Measurements from ENCODE around the gene BMPER. TPM values are rescaled to one million over a fixed set of nuclear protein-coding genes. Genes with fewer than 3 reads are reported as not detected.

The BMPER gene
- polyA plus RNA-seq, 1 donor = 4.9 TPM

DNA sequence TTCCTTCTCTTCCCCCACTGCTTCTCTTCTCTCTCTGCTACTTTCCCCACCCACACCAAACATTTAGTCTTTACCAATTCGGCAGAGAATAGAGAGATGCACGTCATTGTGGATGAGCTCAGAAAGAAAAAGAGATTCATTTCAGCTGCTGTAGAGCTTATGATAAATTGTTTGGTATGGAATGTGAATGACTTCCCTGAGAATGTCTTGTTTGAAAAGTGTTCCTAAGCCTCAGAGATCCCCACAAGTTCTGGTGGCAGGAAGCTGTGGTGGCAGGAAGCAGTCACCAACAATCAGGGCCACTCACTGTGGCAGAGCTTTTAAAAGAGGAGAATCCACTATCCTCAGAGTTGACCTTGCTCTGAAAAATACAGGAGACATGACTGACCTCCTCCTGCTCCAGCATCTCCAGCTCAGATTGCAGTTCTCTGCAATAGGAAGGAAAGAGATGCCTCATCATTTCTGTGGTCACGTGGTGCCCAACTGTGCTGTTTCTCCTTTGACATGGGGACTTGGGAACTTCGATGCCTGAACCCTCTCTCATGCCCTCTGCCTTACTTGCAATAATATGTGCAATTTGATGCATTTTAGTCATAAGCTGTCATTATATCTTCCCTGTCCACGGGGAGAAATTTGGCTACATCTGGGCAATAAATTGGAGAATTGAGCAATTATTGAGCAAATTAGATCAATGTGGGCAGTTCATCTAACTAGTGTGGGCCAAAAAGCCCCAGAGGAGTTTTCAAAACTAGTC, 76.5 kb downstream of the BMPER start:
- WGBS (ENCODE audit: insufficient coverage, low lambda C conversion rate) = no CpG with 5 or more reads among the region's 5 CpGs
- no peak for DNase-seq
- Histone ChIP-seq H3K36me3 (ENCODE audit: control insufficient read depth, insufficient read depth, low read length) (no peaks in the 10 kb centered on the region), H3K4me3 (ENCODE audit: low read length) (no peak overlapping the region), H3K27ac (ENCODE audit: low read length) (no peak overlapping the region), H3K27me3 (ENCODE audit: control insufficient read depth, insufficient read depth, low read length) (no peaks in the 10 kb centered on the region), H3K9me3 (ENCODE audit: control insufficient read depth, low read depth, low read length) (no peaks in the 10 kb centered on the region), H3K4me1 (ENCODE audit: control insufficient read depth, insufficient read depth, low read length) (no peaks in the 10 kb centered on the region)

DNA sequence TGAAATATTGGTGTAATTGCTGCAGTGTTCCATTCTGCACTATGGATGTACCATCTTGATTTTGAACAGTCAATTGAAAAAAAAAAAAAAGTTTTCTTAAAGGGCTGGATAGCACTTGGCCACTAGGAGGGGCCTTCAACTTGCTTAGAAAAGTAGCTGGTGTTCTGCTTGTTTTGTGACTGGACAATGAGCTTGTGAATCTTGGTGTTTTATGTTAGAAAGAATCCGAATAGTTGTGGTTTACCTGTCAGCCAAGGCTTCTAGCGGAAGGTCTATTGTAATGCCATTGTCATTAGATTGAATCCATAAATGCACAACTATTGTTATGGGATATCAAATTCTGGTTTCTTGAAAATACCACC, 77.1 kb downstream of the BMPER start:
- DNase-seq = no peak
- Histone ChIP-seq H3K36me3 (ENCODE audit: control insufficient read depth, insufficient read depth, low read length) (no peaks in the 10 kb centered on the region), H3K4me3 (ENCODE audit: low read length) (no peak overlapping the region), H3K4me1 (ENCODE audit: control insufficient read depth, insufficient read depth, low read length) (no peaks in the 10 kb centered on the region), H3K9me3 (ENCODE audit: control insufficient read depth, low read depth, low read length) (no peaks in the 10 kb centered on the region), H3K27ac (ENCODE audit: low read length) (no peak overlapping the region), H3K27me3 (ENCODE audit: control insufficient read depth, insufficient read depth, low read length) (no peaks in the 10 kb centered on the region)
- no CpG with 5 or more reads among the region's 2 CpGs for WGBS (ENCODE audit: insufficient coverage, low lambda C conversion rate)

GRCh38 chr7:33986451-33986850, 81.1 kb downstream of the BMPER start:
- Histone ChIP-seq H3K27ac (ENCODE audit: low read length) (no peak overlapping the region), H3K4me1 (ENCODE audit: control insufficient read depth, insufficient read depth, low read length) (no peaks in the 10 kb centered on the region), H3K9me3 (ENCODE audit: control insufficient read depth, low read depth, low read length) (no peaks in the 10 kb centered on the region), H3K36me3 (ENCODE audit: control insufficient read depth, insufficient read depth, low read length) (no peaks in the 10 kb centered on the region), H3K4me3 (ENCODE audit: low read length) (no peak overlapping the region), H3K27me3 (ENCODE audit: control insufficient read depth, insufficient read depth, low read length) (no peaks in the 10 kb centered on the region)
- 93% methylated on average over 2 of the region's 2 CpGs for WGBS (ENCODE audit: insufficient coverage, low lambda C conversion rate)
- no peak for DNase-seq

DNA sequence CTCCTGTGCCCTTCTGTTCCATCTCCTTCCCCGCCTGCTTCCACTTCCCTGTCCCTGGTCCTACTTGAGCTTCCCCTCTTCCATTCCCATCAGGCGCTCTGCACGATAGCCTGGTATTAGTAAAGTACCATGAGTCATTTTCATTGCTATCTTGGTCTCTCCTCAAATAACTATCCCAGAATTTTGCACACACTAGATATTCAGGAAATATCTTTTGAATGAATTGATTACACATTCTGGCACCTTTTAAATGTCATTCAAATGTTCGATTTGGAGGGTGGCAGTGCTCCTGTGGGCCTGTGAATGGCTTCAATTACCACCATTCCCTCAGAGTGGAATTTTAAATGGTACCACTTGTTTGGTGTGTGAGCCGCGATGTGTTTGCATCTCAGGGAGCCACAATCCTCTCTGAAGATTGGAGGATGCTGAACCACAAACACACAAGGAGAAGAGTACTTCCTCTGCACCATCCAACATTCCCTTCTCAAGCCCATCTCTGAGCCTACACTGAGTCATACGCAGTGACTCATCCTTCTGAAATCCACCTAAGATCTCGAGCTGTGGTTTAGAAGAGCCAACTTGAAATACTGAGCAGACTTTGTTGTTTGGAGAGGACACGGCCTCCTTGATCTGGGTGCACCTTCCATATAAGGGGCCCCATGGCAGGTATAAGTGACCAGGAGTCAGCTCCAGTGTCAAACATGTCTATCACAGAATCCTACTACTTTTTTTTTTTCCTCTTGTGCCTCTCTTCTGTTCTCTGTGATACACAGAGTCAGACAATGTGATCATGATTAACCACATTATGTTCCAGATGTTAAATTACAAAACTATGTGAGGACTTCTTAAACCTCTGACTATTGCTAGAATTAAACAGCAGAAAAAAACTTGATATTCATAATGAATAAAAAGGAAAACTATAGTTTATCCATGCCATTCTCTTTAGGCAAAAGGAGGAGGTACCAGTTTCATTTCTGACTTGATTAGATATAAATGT, 81.9 kb downstream of the BMPER start:
- Histone ChIP-seq H3K36me3 (ENCODE audit: control insufficient read depth, insufficient read depth, low read length) (no peaks in the 10 kb centered on the region), H3K9me3 (ENCODE audit: control insufficient read depth, low read depth, low read length) (no peaks in the 10 kb centered on the region), H3K27me3 (ENCODE audit: control insufficient read depth, insufficient read depth, low read length) (no peaks in the 10 kb centered on the region), H3K4me3 (ENCODE audit: low read length) (no peak overlapping the region), H3K4me1 (ENCODE audit: control insufficient read depth, insufficient read depth, low read length) (no peaks in the 10 kb centered on the region), H3K27ac (ENCODE audit: low read length) (no peak overlapping the region)
- WGBS (ENCODE audit: insufficient coverage, low lambda C conversion rate) = 79% methylated on average over 2 of the region's 9 CpGs
- no peak for DNase-seq

- Histone ChIP-seq H3K27me3 (ENCODE audit: control insufficient read depth, insufficient read depth, low read length) (no peaks in the 10 kb centered on the region), H3K9me3 (ENCODE audit: control insufficient read depth, low read depth, low read length) (no peaks in the 10 kb centered on the region), H3K4me3 (ENCODE audit: low read length) (no peak overlapping the region), H3K4me1 (ENCODE audit: control insufficient read depth, insufficient read depth, low read length) (no peaks in the 10 kb centered on the region), H3K27ac (ENCODE audit: low read length) (no peak overlapping the region), H3K36me3 (ENCODE audit: control insufficient read depth, insufficient read depth, low read length) (no peaks in the 10 kb centered on the region)
- DNase-seq = no peak
- WGBS (ENCODE audit: insufficient coverage, low lambda C conversion rate) = no CpG with 5 or more reads among the region's 1 CpG
Measured at GRCh38 chr7:33996899-33997298, 91.6 kb downstream of the BMPER start.

- 48% methylated on average over 4 of the region's 6 CpGs for WGBS (ENCODE audit: insufficient coverage, low lambda C conversion rate)
- no peak overlapping the region for H3K4me3 ChIP-seq (ENCODE audit: low read length)
- no peaks in the 10 kb centered on the region for H3K36me3 ChIP-seq (ENCODE audit: control insufficient read depth, insufficient read depth, low read length)
- no peaks in the 10 kb centered on the region for H3K9me3 ChIP-seq (ENCODE audit: control insufficient read depth, low read depth, low read length)
- no peak for DNase-seq
- H3K27me3 ChIP-seq (ENCODE audit: control insufficient read depth, insufficient read depth, low read length) = no peaks in the 10 kb centered on the region
- H3K4me1 ChIP-seq (ENCODE audit: control insufficient read depth, insufficient read depth, low read length) = no peaks in the 10 kb centered on the region
- H3K27ac ChIP-seq (ENCODE audit: low read length) = no peak overlapping the region
Measured at GRCh38 chr7:33998476-33998875, 93.1 kb downstream of the BMPER start.

DNA sequence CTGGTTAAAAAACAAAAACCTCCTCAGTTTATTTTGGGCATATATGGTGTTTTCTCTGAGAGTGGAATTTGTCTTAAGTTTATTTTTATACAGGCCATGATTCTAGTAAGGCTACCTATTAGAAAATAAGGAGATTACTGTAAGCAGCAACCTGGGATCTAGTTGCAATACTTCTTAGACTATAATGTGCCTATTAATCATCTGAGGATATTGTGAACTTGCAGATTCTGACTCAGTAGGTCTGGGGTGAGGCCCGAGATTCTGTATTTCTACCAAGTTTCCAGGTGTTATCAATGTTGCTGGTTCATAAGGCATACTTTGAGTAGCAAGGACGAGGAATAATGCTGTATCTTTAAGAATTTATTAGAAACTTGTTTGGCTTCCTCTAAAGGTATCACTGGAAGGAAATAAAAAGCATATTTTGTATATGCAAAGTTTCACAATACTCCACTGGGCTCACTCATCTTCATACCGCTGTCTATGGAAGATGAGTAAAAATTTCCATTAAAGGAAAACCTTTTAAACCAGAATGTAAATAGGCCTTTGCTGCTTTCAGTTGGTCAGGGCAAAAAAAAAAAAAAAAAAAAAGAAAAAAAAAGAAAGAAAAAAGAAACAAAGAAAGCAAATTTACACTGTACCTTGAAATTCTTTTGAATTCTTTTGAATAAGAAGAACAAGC, 105.8 kb downstream of the BMPER start:
- no peak overlapping the region for H3K4me3 ChIP-seq (ENCODE audit: low read length)
- H3K36me3 ChIP-seq (ENCODE audit: control insufficient read depth, insufficient read depth, low read length) = no peaks in the 10 kb centered on the region
- H3K4me1 ChIP-seq (ENCODE audit: control insufficient read depth, insufficient read depth, low read length) = no peaks in the 10 kb centered on the region
- H3K27me3 ChIP-seq (ENCODE audit: control insufficient read depth, insufficient read depth, low read length) = peaks cover 2% of the 10 kb centered on the region
- no peaks in the 10 kb centered on the region for H3K9me3 ChIP-seq (ENCODE audit: control insufficient read depth, low read depth, low read length)
- WGBS (ENCODE audit: insufficient coverage, low lambda C conversion rate) = 60% methylated on average over 1 of the region's 3 CpGs
- DNase-seq = no peak
- H3K27ac ChIP-seq (ENCODE audit: low read length) = no peak overlapping the region

DNA sequence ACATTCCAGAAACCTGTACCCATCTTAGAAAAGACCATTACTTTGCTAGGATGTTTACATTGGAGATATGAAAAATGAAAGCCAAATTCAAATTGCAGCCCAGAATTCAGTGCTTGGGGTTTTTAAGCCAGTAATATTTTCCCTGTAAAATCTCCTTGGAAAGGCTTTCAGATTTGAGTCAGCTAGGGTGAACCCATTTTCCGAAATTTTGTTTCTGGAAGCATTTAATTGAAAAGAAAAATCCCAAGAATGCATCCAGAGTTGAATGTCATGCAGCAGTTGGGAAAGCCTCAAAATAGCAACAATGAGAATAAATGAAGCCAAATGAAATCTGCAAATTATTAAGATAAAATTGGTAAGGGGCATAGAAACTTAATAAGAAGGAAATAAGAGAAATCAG, 106.4 kb downstream of the BMPER start:
- no peak for DNase-seq
- H3K36me3 ChIP-seq (ENCODE audit: control insufficient read depth, insufficient read depth, low read length) = no peaks in the 10 kb centered on the region
- H3K9me3 ChIP-seq (ENCODE audit: control insufficient read depth, low read depth, low read length) = no peaks in the 10 kb centered on the region
- no peaks in the 10 kb centered on the region for H3K4me1 ChIP-seq (ENCODE audit: control insufficient read depth, insufficient read depth, low read length)
- no peak overlapping the region for H3K4me3 ChIP-seq (ENCODE audit: low read length)
- H3K27ac ChIP-seq (ENCODE audit: low read length) = no peak overlapping the region
- peaks cover 2% of the 10 kb centered on the region for H3K27me3 ChIP-seq (ENCODE audit: control insufficient read depth, insufficient read depth, low read length)
- 71% methylated on average over 1 of the region's 1 CpG for WGBS (ENCODE audit: insufficient coverage, low lambda C conversion rate)

DNA sequence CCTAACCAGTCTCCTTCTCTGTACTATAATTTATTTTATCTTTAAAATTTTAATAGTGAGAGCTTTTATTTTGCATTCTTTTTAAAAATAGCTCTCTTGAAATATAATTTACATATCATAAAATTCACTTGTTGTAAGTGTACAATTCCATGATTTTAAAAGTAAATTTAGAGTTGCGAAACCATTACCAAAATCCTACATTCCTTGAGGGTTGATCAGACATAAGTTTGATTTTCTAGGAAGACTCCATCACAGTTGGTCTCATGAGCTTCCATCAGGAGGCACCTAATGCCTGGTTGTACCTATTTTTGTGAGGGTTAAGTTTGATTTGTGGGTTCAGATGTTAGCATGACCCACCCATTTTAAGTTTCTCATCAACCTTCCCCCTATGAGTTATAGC, 108.1 kb downstream of the BMPER start:
- Histone ChIP-seq H3K9me3 (ENCODE audit: control insufficient read depth, low read depth, low read length) (no peaks in the 10 kb centered on the region), H3K4me3 (ENCODE audit: low read length) (no peak overlapping the region), H3K27me3 (ENCODE audit: control insufficient read depth, insufficient read depth, low read length) (peaks cover 2% of the 10 kb centered on the region), H3K4me1 (ENCODE audit: control insufficient read depth, insufficient read depth, low read length) (no peaks in the 10 kb centered on the region), H3K36me3 (ENCODE audit: control insufficient read depth, insufficient read depth, low read length) (no peaks in the 10 kb centered on the region), H3K27ac (ENCODE audit: low read length) (no peak overlapping the region)
- no peak for DNase-seq
- 100% methylated on average over 1 of the region's 1 CpG for WGBS (ENCODE audit: insufficient coverage, low lambda C conversion rate)

- no CpG with 5 or more reads among the region's 4 CpGs for WGBS (ENCODE audit: insufficient coverage, low lambda C conversion rate)
- H3K4me1 ChIP-seq (ENCODE audit: control insufficient read depth, insufficient read depth, low read length) = no peaks in the 10 kb centered on the region
- no peak for DNase-seq
- H3K27me3 ChIP-seq (ENCODE audit: control insufficient read depth, insufficient read depth, low read length) = peaks cover 2% of the 10 kb centered on the region
- H3K9me3 ChIP-seq (ENCODE audit: control insufficient read depth, low read depth, low read length) = no peaks in the 10 kb centered on the region
- H3K4me3 ChIP-seq (ENCODE audit: low read length) = no peak overlapping the region
- no peaks in the 10 kb centered on the region for H3K36me3 ChIP-seq (ENCODE audit: control insufficient read depth, insufficient read depth, low read length)
- no peak overlapping the region for H3K27ac ChIP-seq (ENCODE audit: low read length)
Measured at GRCh38 chr7:34015651-34016050, 110.3 kb downstream of the BMPER start.
